ENCODE data around the gene ZNF74.
A peak's percentile ranks its signal among the peaks of the same experiment; 100 is the strongest.

ZNF74 gene

DNA sequence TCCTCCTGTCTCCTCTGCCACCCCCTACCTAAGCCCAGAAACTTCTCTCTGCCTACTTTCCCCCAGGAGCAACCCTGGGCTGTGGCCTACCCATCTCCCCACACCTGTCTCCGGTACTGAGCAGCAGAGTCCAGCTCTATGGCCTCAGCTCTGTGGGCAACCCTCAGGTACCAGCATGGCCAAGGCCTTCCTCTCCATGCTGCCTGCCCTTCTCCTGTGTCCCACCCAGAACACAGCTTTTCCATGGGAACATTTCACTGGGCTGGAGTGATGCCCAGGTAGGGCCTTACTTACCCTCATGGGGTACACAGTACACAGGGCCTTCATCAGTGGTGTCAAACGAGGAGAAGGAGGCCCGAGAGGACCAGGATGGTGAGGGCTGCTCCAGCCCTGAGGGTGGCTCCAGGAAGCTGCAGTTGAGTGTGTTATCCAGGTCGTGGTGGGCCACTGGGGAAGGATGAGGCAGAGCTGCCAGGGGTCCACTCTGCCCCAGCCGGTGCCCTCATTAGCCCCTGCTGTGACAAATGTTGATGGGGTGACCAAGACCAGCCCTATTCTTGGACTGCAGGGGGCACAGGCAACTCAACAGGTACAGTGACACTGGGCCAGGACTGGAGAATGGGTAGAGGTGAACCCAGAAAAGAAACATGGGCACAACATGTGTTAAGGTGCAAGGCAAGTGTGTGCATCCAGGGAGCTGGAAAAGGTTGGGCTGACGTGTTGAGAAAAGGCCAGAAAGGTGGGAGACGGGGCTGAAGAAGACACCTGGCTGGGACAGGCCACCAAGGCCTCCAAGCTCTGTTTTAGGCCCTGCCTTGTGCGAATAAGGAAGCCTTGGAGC is 33.4 kb downstream of the ZNF74 start:
- TF ChIP-seq, protein P1, sequence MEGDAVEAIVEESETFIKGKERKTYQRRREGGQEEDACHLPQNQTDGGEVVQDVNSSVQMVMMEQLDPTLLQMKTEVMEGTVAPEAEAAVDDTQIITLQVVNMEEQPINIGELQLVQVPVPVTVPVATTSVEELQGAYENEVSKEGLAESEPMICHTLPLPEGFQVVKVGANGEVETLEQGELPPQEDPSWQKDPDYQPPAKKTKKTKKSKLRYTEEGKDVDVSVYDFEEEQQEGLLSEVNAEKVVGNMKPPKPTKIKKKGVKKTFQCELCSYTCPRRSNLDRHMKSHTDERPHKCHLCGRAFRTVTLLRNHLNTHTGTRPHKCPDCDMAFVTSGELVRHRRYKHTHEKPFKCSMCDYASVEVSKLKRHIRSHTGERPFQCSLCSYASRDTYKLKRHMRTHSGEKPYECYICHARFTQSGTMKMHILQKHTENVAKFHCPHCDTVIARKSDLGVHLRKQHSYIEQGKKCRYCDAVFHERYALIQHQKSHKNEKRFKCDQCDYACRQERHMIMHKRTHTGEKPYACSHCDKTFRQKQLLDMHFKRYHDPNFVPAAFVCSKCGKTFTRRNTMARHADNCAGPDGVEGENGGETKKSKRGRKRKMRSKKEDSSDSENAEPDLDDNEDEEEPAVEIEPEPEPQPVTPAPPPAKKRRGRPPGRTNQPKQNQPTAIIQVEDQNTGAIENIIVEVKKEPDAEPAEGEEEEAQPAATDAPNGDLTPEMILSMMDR (conservative IDR thresholded peaks at IDR 0.05): no peak
- H3K27ac ChIP-seq: no peak overlapping the region

DNA sequence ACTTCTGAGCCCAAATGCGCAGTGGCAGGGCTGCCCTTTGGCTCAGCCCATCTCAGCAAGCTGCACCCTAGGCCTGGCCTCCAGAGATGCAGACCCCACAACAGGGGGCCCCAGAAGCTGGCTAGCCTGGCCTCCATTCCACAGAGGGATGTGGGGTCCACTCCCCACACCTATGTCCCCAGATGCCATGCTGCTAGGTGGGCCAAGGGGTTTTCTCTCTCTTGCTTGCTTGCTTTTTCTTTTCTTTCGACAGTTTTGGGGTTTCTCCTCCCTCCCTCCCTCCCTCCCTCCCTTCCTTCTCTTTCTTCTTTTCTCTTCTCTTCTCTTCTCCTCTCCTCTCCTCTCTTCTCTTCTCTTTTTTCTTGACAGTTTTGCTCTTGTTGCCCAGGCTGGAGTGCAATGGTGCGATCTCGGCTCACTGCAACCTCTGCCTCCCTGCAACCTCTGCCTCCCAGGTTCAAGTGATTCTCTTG is 34.0 kb downstream of the ZNF74 start:
- H3K27ac ChIP-seq: no peak overlapping the region

DNA sequence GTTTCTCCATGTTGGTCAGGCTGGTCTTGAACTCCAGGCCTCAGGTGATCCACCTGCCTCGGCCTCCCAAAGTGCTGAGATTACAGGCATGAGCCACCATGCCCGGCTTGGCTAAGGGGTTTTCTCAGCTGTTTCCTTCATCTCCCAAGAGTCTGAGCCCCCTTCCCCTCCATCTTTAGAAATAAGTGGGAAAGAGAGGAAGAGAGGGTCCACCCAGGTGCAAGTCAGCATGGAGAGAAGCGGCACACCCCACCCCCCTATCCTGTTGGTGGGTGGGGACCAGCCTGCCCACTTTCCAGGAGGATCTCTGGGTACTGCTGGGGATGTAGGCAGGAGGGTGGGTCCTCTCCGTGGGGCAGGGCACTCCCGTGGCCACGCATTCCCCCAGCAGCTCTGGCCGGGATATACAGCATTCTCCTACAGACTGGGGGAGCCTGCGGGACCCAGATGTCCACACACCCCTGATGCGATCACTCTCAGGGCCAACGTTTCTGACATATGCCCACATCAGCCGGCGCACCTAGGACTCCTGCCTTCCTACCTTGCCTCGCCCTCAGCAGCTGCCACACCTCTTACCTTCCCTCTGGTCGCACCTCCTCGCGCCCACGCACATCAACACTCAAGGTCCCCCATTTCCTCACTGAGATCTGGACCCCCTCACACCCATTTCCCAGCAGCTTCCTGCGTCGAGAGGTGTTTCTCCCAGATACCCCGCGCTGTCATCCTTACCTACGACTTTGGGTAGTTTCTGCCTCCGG is 34.7 kb downstream of the ZNF74 start:
- TF ChIP-seq, protein P1 (conservative IDR thresholded peaks at IDR 0.05): no peak
- no peak overlapping the region for H3K27ac ChIP-seq

More for the DNA sequence above, 34.0 kb downstream of the ZNF74 start:
- TF ChIP-seq, protein P1 (conservative IDR thresholded peaks at IDR 0.05): no peak

DNA sequence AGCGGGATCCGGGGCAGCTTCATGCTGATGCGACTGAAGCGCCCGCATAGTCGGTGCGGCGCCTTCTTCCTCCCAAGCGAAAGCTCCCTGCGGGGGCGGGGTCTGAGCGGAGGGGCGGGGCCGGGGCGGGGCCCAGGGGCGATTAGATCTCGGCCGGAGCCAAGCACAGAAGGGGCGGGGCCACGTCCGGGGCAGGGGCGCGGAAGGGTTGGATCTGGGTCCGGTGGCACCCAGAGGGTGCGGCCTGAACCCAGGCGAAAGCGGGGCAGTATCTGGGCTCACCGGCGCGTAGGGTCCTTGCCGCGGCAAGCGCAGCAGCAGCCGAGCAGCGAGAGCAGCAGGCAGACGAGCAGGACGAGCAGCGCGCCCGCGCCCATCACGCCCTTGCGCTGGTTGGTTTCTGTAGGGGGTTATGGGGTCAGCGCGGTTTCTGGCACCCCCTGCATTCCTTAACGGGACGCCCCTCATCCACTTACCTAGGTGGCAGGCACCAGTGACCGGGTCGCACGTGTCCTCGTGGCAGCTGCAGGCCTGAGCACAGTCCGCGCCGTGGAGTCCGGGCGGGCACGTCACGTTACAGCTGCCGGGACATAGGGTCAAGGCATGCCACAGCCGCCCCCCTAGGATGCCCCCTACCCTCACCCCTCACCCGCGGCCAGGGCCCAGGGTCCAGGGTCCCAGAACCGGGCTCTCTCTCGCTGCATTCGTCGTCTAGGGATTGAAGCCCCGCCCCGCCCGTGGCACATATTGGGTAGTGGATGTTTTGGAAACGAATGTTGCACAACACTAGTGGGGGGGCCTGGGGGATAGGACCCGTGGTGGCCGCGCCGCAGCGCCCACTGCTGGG is 35.5 kb downstream of the ZNF74 start:
- H3K27ac ChIP-seq: no peak overlapping the region
- TF ChIP-seq, protein P1 (conservative IDR thresholded peaks at IDR 0.05): no peak

DNA sequence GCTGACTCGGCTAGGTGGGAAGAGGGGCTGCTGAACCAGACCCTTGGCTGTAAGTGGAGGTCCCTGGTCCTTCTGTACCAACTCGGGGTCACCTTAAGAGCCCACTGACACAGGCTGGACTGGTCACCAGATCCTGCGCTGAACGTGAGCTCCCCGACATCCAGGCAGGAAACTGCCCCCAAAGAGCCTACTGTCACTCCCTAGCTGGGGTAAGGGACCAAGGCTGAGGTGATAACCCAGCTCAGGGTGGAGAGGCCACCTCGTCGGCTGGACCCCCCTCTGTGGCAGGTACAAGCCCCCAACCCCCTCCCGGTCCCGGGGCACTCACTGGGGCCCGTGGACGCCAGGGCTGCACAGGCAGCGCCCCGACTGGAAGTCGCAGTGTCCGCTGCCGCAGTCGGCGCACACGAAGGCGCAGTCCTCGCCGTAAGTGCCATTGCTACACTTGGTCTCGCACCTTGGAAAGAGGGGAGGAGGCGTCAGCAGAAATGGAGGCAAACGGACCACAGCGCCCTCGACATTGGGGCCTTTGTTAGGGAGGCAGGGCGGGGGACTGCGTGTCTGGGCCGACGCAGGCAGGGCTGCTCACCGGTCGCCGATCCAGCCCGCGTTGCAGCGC is 36.3 kb downstream of the ZNF74 start:
- peak overlapping the region; percentile 72 for H3K27ac ChIP-seq
- TF ChIP-seq, protein P1 (conservative IDR thresholded peaks at IDR 0.05): no peak

DNA sequence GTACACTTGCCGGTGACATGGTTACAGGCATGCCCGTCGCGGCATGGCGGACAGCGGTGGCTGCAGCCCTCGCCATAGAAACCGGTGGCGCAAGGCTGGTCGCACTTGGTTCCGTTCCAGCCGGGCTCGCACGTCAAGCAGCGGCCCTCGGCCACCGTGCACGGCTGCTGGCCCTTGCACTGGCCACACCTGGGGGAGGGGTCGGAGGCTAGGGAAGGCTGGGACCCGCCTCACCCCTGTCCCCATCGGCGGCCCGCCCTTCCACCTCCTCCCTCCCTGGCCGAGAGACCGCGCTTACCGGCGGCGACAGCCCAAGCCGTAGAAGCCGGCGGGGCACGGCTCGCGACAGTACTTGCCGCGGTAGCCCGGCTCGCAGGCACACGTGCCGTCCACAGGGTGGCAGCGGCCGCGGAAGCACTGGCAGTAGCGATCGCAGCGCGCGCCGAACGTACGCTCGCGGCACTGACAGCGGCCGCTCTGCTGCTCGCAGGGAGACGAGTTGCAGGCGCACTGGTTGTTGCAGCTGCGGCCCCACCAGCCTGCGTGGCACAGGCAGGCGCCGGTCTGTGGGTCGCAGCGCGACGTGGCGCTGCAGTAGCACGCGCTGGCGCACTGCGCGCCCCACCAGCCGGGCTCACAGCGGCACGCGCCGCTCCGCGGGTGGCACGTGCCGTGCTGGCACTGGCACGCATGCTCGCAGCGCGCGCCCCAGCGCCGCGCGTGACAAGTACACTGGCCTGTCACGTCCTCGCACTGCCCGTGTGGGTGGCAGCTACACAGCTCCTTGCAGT is 37.0 kb downstream of the ZNF74 start:
- H3K27ac ChIP-seq: peak overlapping the region; percentile 72
- TF ChIP-seq, protein P1 (conservative IDR thresholded peaks at IDR 0.05): peak; percentile 80
